ENCODE measurements around the gene FOXN3. TPM values are rescaled to one million over a fixed set of nuclear protein-coding genes. Genes with fewer than 3 reads are reported as not detected.

Gene FOXN3
- total and polyA plus RNA-seq, 2 donors (not counting 3 experiments of a cell fraction or from before 2014, with no cell fraction given) = 16.9 to 41.8 TPM

DNA sequence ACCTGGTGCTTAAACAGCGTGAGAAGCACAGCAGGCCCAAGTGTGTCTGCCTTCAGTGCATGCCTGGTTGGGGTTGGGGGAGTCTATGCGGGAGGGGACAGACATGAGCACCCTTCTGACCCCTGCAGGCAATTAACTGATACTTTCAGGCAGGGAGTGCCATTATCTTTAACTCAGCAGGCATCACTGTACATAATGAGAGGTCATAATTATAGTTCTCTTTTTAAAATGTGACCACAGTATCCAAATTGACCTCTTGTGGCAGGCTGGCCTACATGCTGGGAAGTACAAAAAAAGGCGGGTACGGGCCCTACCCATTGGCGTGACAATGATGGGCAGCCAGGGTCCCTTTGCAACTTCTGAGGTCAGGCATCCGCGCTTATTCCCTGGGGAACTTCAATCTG, 209.1 kb downstream of the FOXN3 start:
- dilution Hi-C loops (cut with MboI; ENCODE audit: extremely low pct_ligation_motif_present, low sequenced_read_pairs) (no loop called here), intact Hi-C loops (cut with micrococcal nuclease) (no loop called here)
- Histone ChIP-seq H3K36me3 (ENCODE audit: control insufficient read depth in 2 of 2, extremely low read depth in 1 of 2, insufficient read depth in 2 of 2, low read length in 2 of 2) (no peaks in the 10 kb centered on the region), H3K79me2 (ENCODE audit: control insufficient read depth, insufficient read depth, low read length) (no peaks in the 10 kb centered on the region), H2AFZ (ENCODE audit: low read depth, low read length) (no peak overlapping the region), H3K9me3 (replicated peaks; ENCODE audit: control insufficient read depth, insufficient read depth, low read length) (no peaks in the 10 kb centered on the region), H3K9ac (replicated peaks; ENCODE audit: extremely low read depth, insufficient read depth, low read length) (no peak overlapping the region), H3K27ac (ENCODE audit: insufficient read depth, low read depth, low read length) (no peak overlapping the region), H4K20me1 (replicated peaks; ENCODE audit: control insufficient read depth, extremely low read depth, insufficient read depth, low read length) (no peaks in the 10 kb centered on the region), H3K27me3 (ENCODE audit: control insufficient read depth in 2 of 2, insufficient read depth in 2 of 2, low read length in 2 of 2) (no peaks in the 10 kb centered on the region), H3K4me1 (ENCODE audit: control insufficient read depth, extremely low read depth, insufficient read depth, low read length) (no peaks in the 10 kb centered on the region), H3K4me3 (replicated peaks in 1 of 3; ENCODE audit: insufficient read depth in 1 of 3, low read depth in 1 of 3, low read length in 3 of 3) (no peak overlapping the region), H3K4me2 (ENCODE audit: insufficient read depth, low read length) (no peak overlapping the region), H3K9me1 (replicated peaks; ENCODE audit: control insufficient read depth, extremely low read depth, insufficient read depth, low read length) (no peaks in the 10 kb centered on the region)
- CTCF ChIA-PET = no interaction called here
- DNase-seq (ENCODE audit: low read depth, low spot score) (no peak), FAIRE-seq (no peak)
- POLR2A ChIA-PET = no interaction called here
- TF ChIP-seq POLR2AphosphoS5 (IDR thresholded peaks at IDR 0.05; ENCODE audit: insufficient read depth, low read depth, low read length) = no peak
- TF ChIP-seq, protein P1, sequence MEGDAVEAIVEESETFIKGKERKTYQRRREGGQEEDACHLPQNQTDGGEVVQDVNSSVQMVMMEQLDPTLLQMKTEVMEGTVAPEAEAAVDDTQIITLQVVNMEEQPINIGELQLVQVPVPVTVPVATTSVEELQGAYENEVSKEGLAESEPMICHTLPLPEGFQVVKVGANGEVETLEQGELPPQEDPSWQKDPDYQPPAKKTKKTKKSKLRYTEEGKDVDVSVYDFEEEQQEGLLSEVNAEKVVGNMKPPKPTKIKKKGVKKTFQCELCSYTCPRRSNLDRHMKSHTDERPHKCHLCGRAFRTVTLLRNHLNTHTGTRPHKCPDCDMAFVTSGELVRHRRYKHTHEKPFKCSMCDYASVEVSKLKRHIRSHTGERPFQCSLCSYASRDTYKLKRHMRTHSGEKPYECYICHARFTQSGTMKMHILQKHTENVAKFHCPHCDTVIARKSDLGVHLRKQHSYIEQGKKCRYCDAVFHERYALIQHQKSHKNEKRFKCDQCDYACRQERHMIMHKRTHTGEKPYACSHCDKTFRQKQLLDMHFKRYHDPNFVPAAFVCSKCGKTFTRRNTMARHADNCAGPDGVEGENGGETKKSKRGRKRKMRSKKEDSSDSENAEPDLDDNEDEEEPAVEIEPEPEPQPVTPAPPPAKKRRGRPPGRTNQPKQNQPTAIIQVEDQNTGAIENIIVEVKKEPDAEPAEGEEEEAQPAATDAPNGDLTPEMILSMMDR (IDR thresholded peaks at IDR 0.05; ENCODE audit: extremely low read depth in 1 of 2, insufficient read depth in 1 of 2, low read depth in 1 of 2, low read length in 2 of 2) = no peak
- no peak for TF ChIP-seq FOS (IDR thresholded peaks at IDR 0.05; ENCODE audit: borderline replicate concordance, insufficient read depth, low read length)
- TF ChIP-seq JUN (IDR thresholded peaks at IDR 0.05; ENCODE audit: borderline replicate concordance, insufficient read depth, insufficient read length, low read depth) = no peak
- no peak for TF ChIP-seq EZH2 (IDR thresholded peaks at IDR 0.05; ENCODE audit: borderline replicate concordance, low read depth, low read length, severe bottlenecking)
- TF ChIP-seq, protein P2, sequence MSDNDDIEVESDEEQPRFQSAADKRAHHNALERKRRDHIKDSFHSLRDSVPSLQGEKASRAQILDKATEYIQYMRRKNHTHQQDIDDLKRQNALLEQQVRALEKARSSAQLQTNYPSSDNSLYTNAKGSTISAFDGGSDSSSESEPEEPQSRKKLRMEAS (IDR thresholded peaks at IDR 0.05; ENCODE audit: insufficient read depth, insufficient read length) = no peak
- BruUV-seq (replicated peaks) = no TSS peak
